A673 (cell line): ENCODE data around the gene EFHB. TPM values are rescaled to one million over a fixed set of nuclear protein-coding genes. Genes with fewer than 3 reads are reported as not detected.

ENCODE experiments used
- BruUV-seq: library from RNA; stranded (reverse); fragments of 400-500 nt; replicated peaks from 2 replicates; lab custom pipeline; 2021; lab: Mats Ljungman, UMichigan
- CTCF ChIA-PET: fragments of 300-600 bp; sonication (Branson Sonifier 250); formaldehyde crosslinking; loops from one replicate; lab custom pipeline; 2022; ENCODE audit warnings: antibody characterized with exemption; lab: Charles Lee
- POLR2A ChIA-PET: fragments of 300-600 bp; sonication (Branson Sonifier 250); formaldehyde crosslinking; loops from one replicate; lab custom pipeline; 2022; ENCODE audit warnings: antibody characterized with exemption; ENCODE audit not compliant: low non-redundant PET; lab: Charles Lee
- DNase-seq: peaks from one replicate; pipeline ENCODE4 v3.0.0-alpha.2; 2015; ENCODE audit warnings: low spot score
- H3K27ac ChIP-seq: fragments of 200-600 bp; sonication (generic); 2 replicates; pipeline ENCODE4 v1.5.1; 2016; ENCODE audit warnings: mixed run types, low read depth, mild to moderate bottlenecking, mixed read lengths, antibody characterized with exemption, low read length; ENCODE audit not compliant: poor library complexity, severe bottlenecking
- H3K27me3 ChIP-seq: fragments of 200-600 bp; sonication (generic); replicated peaks from 2 replicates; pipeline ENCODE4 v1.6.1; 2017; ENCODE audit warnings: mixed run types, low read depth, mild to moderate bottlenecking, mixed read lengths, antibody characterized with exemption, low read length; ENCODE audit not compliant: insufficient read depth, poor library complexity
- H3K36me3 ChIP-seq: fragments of 200-600 bp; sonication (generic); 2 replicates; pipeline ENCODE4 v1.6.1; 2016; ENCODE audit warnings: mixed run types, mild to moderate bottlenecking, mixed read lengths, antibody characterized with exemption, low read length; ENCODE audit not compliant: insufficient read depth, poor library complexity, severe bottlenecking
- H3K4me1 ChIP-seq: fragments of 200-600 bp; sonication (generic); 2 replicates; pipeline ENCODE4 v1.6.1; 2017; ENCODE audit warnings: mixed run types, mild to moderate bottlenecking, mixed read lengths, antibody characterized with exemption, low read length; ENCODE audit not compliant: insufficient read depth, poor library complexity, severe bottlenecking
- H3K4me3 ChIP-seq: fragments of 200-600 bp; sonication (generic); 2 replicates; pipeline ENCODE4 v1.5.1; 2016; ENCODE audit warnings: low read depth, mixed run types, mild to moderate bottlenecking, mixed read lengths, low read length; ENCODE audit not compliant: poor library complexity, severe bottlenecking
- H3K9me3 ChIP-seq: fragments of 200-600 bp; sonication (generic); 2 replicates; pipeline ENCODE4 v1.6.1; 2016; ENCODE audit warnings: mixed run types, low read depth, mild to moderate bottlenecking, mixed read lengths, antibody characterized with exemption, low read length; ENCODE audit not compliant: poor library complexity, severe bottlenecking
- CTCF ChIP-seq: fragments of 300-800, 200-600 bp; sonication (generic); conservative IDR thresholded peaks from 2 replicates; pipeline ENCODE4 v1.5.1; 2017; ENCODE audit warnings: low read depth, mild to moderate bottlenecking, antibody characterized with exemption, low read length, moderate library complexity, mixed read lengths
- EZH2 ChIP-seq: fragments of 200-600 bp; sonication (generic); IDR thresholded peaks from 2 replicates; pipeline ENCODE4 v1.6.1; 2017; ENCODE audit warnings: borderline replicate concordance, low read depth, mild to moderate bottlenecking, mixed read lengths, antibody characterized with exemption, low read length; ENCODE audit not compliant: poor library complexity, severe bottlenecking
- intact Hi-C: fragments of 100-400 bp; cut with micrococcal nuclease; formaldehyde crosslinking; loops from one replicate; pipeline ENCODE4 v1.10.0; 2022; ENCODE audit not compliant: unreplicated experiment
- total RNA-seq: library from RNA; stranded (reverse); gene quantifications from 2 replicates; pipeline ENCODE4 v1.2.3, GENCODE V29; 2021

Gene EFHB
- total RNA-seq, 1 experiment from 2014 or later: not detected

GRCh38 chr3:19950316-19950715 is 16.3 kb upstream of the EFHB start:
- peaks cover 7% of the 10 kb centered on the region for H3K4me1 ChIP-seq
- DNase-seq: no peak
- H3K27ac ChIP-seq: no peak overlapping the region
- H3K4me3 ChIP-seq: no peak overlapping the region
- intact Hi-C loops: no loop called here
- no peak for TF ChIP-seq EZH2
- peaks cover 37% of the 10 kb centered on the region for H3K36me3 ChIP-seq
- no peaks in the 10 kb centered on the region for H3K27me3 ChIP-seq
- CTCF ChIA-PET: no interaction called here
- H3K9me3 ChIP-seq: no peaks in the 10 kb centered on the region
- POLR2A ChIA-PET: no interaction called here
- BruUV-seq: no TSS peak

- no peaks in the 10 kb centered on the region for H3K27me3 ChIP-seq
- no peak for DNase-seq
- intact Hi-C loops: loop anchor here (5.0 kb wide), 1 partner anchor 94 kb away; the partner anchor contains the start of gene KAT2B
- peak overlapping the region; percentile 93 for H3K27ac ChIP-seq
- BruUV-seq: no TSS peak
- H3K4me3 ChIP-seq: peak overlapping the region; percentile 90
- TF ChIP-seq CTCF (no peak), EZH2 (no peak)
- H3K4me1 ChIP-seq: peaks cover 7% of the 10 kb centered on the region
- peaks cover 21% of the 10 kb centered on the region for H3K36me3 ChIP-seq
- H3K9me3 ChIP-seq: no peaks in the 10 kb centered on the region
- ChIA-PET CTCF (no interaction called here), POLR2A (no interaction called here)
Observed at GRCh38 chr3:19948226-19948591, 14.2 kb upstream of the EFHB start.

GRCh38 chr3:19947549-19948225 is 13.7 kb upstream of the EFHB start:
- POLR2A ChIA-PET: interaction anchor here (0.5 kb wide), 1 partner anchor 239 kb away, joined by 11 read pairs; no protein-coding TSS in a partner anchor
- DNase-seq: peak; percentile 68
- TF ChIP-seq EZH2 (no peak), CTCF (no peak)
- no peaks in the 10 kb centered on the region for H3K9me3 ChIP-seq
- H3K4me1 ChIP-seq: peaks cover 7% of the 10 kb centered on the region
- CTCF ChIA-PET: no interaction called here
- peaks cover 21% of the 10 kb centered on the region for H3K36me3 ChIP-seq
- H3K27ac ChIP-seq: peak overlapping the region; percentile 93
- no peaks in the 10 kb centered on the region for H3K27me3 ChIP-seq
- H3K4me3 ChIP-seq: peak overlapping the region; percentile 90
- intact Hi-C loops: loop anchor here (2.0 to 5.0 kb wide), 2 partner anchors 59 to 95 kb away; partner anchors contain the start of gene KAT2B
- TSS peak; percentile 51 for BruUV-seq
